ENCODE data around the gene PPM1A. TPM values are rescaled to one million over a fixed set of nuclear protein-coding genes. Genes with fewer than 3 reads are reported as not detected.

The PPM1A gene
- total and polyA plus RNA-seq, 2 of the 8 experiments (the other 6 are each of a cell fraction or from before 2014, with no cell fraction given): 14.0 to 51.2 TPM

GRCh38 chr14:60344751-60345150 is 95.7 kb downstream of the PPM1A start:
- no peak overlapping the region for H3K27ac ChIP-seq (ENCODE audit: low read depth, low read length)
- H2BK120ac ChIP-seq (replicated peaks; ENCODE audit: low read depth, low read length): no peak overlapping the region
- no peak overlapping the region for H4K8ac ChIP-seq (ENCODE audit: extremely low read depth, insufficient read depth, low read length)
- H2BK15ac ChIP-seq (ENCODE audit: low read length): no peak overlapping the region
- H2AFZ ChIP-seq (ENCODE audit: low read length): no peak overlapping the region
- FAIRE-seq (no peak), DNase-seq (ENCODE audit: low read depth in 1 of 2, low spot score in 2 of 2) (no peak)
- no peak overlapping the region for H2BK20ac ChIP-seq (ENCODE audit: low read length)
- no peaks in the 10 kb centered on the region for H3K23me2 ChIP-seq (ENCODE audit: low read depth, low read length)
- H3K18ac ChIP-seq (ENCODE audit: extremely low read depth, low read length): no peak overlapping the region
- no peak overlapping the region for H3K4ac ChIP-seq (replicated peaks; ENCODE audit: insufficient read length, low read depth, low read length)
- no peaks in the 10 kb centered on the region for H3K36me3 ChIP-seq (ENCODE audit: control insufficient read depth in 2 of 4, insufficient read depth in 4 of 4, low read length in 3 of 4)
- CTCF ChIA-PET (ENCODE audit: partially characterized antibody): no interaction called here
- POLR2A ChIA-PET (ENCODE audit: partially characterized antibody): no interaction called here
- H4K20me1 ChIP-seq (replicated peaks in 1 of 2; ENCODE audit: control insufficient read depth in 1 of 2, insufficient read depth in 2 of 2, low read length in 2 of 2): no peaks in the 10 kb centered on the region
- no peak overlapping the region for H3K14ac ChIP-seq (ENCODE audit: insufficient read length)
- no peaks in the 10 kb centered on the region for H3K79me1 ChIP-seq (ENCODE audit: low read depth, low read length)
- H3K23ac ChIP-seq (ENCODE audit: insufficient read length): no peak overlapping the region
- no peaks in the 10 kb centered on the region for H3K27me3 ChIP-seq (replicated peaks in 1 of 4; ENCODE audit: control insufficient read depth in 3 of 4, extremely low read depth in 1 of 4, insufficient read depth in 3 of 4, low read length in 3 of 4)
- H3K4me3 ChIP-seq (ENCODE audit: extremely low read depth in 1 of 4, insufficient read depth in 2 of 4, low read depth in 3 of 4, low read length in 4 of 4): no peak overlapping the region
- H3K9me3 ChIP-seq (ENCODE audit: insufficient read depth in 2 of 2, low read depth in 1 of 2, low read length in 1 of 2): no peaks in the 10 kb centered on the region
- H4K5ac ChIP-seq (ENCODE audit: insufficient read length, low read depth, low read length): no peak overlapping the region
- no peak overlapping the region for H3K56ac ChIP-seq (replicated peaks; ENCODE audit: insufficient read length, low read depth, low read length)
- H2BK5ac ChIP-seq (ENCODE audit: low read depth, low read length): no peak overlapping the region
- H2BK12ac ChIP-seq (ENCODE audit: low read depth, low read length): no peak overlapping the region
- no peak overlapping the region for H4K91ac ChIP-seq (replicated peaks; ENCODE audit: insufficient read length, low read length)
- H3K79me2 ChIP-seq (ENCODE audit: control insufficient read depth in 1 of 2, insufficient read depth in 2 of 2, low read length in 2 of 2): no peaks in the 10 kb centered on the region
- peaks cover 0 to 3% (median 0%) of the 10 kb centered on the region in 4 experiments; a peak in 4 of 7 replicates for H3K4me1 ChIP-seq (replicated peaks in 1 of 4; ENCODE audit: control insufficient read depth in 3 of 4, insufficient read depth in 4 of 4, low read length in 3 of 4)
- no peak overlapping the region for H3K4me2 ChIP-seq (ENCODE audit: insufficient read depth in 1 of 2, low read depth in 2 of 2, low read length in 2 of 2)
- H2AK5ac ChIP-seq (ENCODE audit: low read depth, low read length): no peak overlapping the region
- H3K9ac ChIP-seq (replicated peaks in 1 of 4; ENCODE audit: extremely low read depth in 1 of 4, low read depth in 3 of 4, low read length in 3 of 4): no peak overlapping the region
- WGBS, 2 experiments (ENCODE audit: extremely low coverage in 1 of 2, insufficient coverage in 1 of 2, insufficient read length in 1 of 2, insufficient replicate concordance in 2 of 2, low coverage in 1 of 2, low lambda C conversion rate in 2 of 2, missing lambda C conversion rate in 1 of 2): 76% methylated on average over 2 of the region's 2 CpGs; no CpG with 5 or more reads in 1 of the 2 experiments
- no peak for TF ChIP-seq RBBP5 (IDR thresholded peaks at IDR 0.05; ENCODE audit: borderline replicate concordance, low read depth, low read length)
- TF ChIP-seq MAX (IDR thresholded peaks at IDR 0.05): no peak
- no peak for TF ChIP-seq E2F6 (IDR thresholded peaks at IDR 0.05)
- no peak for TF ChIP-seq TBP (IDR thresholded peaks at IDR 0.05; ENCODE audit: low read depth, low read length)
- no peak for TF ChIP-seq SRF (IDR thresholded peaks at IDR 0.05; ENCODE audit: low read depth, low read length)

All from H1 (cell line).